ENCODE results near the gene WWC1.

DNA sequence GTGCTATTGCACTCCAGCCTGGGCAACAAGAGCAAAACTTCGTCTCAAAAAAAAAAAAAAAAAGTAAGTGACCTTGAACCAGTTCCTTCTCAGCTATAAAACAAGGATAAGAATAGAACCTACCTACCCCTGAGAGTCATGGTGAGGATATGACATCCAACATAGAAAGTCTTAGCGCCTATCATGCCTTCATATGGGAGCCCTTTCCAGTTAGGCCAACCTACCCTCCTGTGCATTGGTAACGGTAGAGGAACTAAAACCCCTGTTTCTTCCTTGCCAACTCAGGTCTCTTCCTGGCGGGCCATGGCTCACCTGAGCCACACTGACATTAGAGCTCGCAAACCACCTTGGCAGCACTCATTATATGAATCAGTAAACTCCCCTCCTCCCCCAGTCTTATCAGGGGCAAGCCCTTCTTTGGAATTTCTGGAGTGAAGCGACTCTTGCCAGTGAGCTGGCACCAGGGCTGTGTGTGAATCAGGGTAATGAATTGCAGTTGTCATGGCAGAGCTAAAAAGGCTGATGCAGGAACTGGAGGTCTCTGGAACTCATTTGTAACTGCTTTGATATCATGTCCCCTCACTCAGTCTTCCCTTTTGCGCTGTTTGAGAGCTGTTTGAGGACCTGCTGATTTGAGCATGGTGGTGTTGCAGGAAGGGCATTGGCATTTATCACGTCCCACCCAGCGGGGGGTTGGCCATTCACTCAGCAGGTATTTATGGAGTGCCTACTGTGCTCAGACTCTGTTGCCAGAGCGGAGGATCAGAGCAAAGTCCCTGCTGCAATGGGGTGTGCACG, 10.3 kb downstream of the WWC1 start:
- TF ChIP-seq MYC (IDR thresholded peaks at IDR 0.05; ENCODE audit: low read depth, low read length): no peak
- TF ChIP-seq POLR2A (IDR thresholded peaks at IDR 0.05; ENCODE audit: extremely low read depth, insufficient read length): no peak
- TF ChIP-seq, protein P1, sequence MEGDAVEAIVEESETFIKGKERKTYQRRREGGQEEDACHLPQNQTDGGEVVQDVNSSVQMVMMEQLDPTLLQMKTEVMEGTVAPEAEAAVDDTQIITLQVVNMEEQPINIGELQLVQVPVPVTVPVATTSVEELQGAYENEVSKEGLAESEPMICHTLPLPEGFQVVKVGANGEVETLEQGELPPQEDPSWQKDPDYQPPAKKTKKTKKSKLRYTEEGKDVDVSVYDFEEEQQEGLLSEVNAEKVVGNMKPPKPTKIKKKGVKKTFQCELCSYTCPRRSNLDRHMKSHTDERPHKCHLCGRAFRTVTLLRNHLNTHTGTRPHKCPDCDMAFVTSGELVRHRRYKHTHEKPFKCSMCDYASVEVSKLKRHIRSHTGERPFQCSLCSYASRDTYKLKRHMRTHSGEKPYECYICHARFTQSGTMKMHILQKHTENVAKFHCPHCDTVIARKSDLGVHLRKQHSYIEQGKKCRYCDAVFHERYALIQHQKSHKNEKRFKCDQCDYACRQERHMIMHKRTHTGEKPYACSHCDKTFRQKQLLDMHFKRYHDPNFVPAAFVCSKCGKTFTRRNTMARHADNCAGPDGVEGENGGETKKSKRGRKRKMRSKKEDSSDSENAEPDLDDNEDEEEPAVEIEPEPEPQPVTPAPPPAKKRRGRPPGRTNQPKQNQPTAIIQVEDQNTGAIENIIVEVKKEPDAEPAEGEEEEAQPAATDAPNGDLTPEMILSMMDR (IDR thresholded peaks at IDR 0.05; ENCODE audit: low read depth, low read length): no peak
- TF ChIP-seq, protein P2, sequence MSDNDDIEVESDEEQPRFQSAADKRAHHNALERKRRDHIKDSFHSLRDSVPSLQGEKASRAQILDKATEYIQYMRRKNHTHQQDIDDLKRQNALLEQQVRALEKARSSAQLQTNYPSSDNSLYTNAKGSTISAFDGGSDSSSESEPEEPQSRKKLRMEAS (IDR thresholded peaks at IDR 0.05; ENCODE audit: low read depth, low read length): no peak
